GM12874 (cell line): ENCODE measurements around the gene KSR1.
A peak's percentile ranks its signal among the peaks of the same experiment; 100 is the strongest.

Source experiments
- TF ChIP-seq, protein P1 (sequence below): IDR thresholded peaks from 2 replicates; pipeline ENCODE4 v1.5.1; 2011; ENCODE audit warnings: low read depth, mild to moderate bottlenecking, control low read depth, low read length, moderate library complexity; ENCODE audit not compliant: insufficient read depth

KSR1 gene

DNA sequence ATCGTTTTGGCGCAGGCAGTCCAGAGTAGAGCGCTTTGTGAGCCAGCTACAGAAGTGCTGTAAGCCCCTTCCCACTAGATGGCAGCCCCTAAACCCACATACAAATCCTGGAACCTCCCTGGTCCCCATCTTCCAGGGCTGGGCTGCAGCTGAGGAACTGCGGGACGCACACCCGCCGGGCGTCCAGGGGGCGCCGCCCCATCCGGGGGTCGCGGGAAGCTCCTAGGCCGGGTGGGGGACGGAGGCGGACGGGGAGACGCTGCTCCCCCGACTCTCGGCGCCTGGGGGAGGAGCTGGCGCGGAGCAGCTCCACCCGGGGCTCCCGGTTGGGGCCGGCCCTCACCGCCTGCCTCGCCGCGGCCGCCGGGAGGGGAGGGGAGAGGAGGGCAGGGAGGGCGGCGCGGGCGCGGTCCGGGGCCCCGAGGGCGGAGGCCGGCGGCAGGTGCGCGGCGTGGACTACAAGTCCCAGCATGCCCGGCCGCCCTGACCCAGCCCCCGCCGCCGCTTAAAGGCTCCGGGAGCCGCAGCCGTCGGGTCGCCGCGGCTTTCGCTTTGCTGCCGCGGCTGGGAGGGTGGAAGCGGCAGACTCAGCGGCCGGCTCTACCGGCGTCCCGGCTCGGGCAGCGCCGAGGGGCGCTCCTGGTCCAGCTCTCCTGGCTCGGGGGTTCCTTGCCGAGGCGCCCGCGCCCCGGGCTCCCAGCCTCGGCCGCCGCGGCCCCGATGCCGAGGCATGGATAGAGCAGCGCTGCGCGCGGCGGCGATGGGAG lies at the start of gene KSR1:
KSR1 (plus strand) TSS at position 535 of the 767 bp plus-strand sequence; CDS start at position 731, 196 bp downstream.
- TF ChIP-seq, protein P1, sequence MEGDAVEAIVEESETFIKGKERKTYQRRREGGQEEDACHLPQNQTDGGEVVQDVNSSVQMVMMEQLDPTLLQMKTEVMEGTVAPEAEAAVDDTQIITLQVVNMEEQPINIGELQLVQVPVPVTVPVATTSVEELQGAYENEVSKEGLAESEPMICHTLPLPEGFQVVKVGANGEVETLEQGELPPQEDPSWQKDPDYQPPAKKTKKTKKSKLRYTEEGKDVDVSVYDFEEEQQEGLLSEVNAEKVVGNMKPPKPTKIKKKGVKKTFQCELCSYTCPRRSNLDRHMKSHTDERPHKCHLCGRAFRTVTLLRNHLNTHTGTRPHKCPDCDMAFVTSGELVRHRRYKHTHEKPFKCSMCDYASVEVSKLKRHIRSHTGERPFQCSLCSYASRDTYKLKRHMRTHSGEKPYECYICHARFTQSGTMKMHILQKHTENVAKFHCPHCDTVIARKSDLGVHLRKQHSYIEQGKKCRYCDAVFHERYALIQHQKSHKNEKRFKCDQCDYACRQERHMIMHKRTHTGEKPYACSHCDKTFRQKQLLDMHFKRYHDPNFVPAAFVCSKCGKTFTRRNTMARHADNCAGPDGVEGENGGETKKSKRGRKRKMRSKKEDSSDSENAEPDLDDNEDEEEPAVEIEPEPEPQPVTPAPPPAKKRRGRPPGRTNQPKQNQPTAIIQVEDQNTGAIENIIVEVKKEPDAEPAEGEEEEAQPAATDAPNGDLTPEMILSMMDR: peak; percentile 48

DNA sequence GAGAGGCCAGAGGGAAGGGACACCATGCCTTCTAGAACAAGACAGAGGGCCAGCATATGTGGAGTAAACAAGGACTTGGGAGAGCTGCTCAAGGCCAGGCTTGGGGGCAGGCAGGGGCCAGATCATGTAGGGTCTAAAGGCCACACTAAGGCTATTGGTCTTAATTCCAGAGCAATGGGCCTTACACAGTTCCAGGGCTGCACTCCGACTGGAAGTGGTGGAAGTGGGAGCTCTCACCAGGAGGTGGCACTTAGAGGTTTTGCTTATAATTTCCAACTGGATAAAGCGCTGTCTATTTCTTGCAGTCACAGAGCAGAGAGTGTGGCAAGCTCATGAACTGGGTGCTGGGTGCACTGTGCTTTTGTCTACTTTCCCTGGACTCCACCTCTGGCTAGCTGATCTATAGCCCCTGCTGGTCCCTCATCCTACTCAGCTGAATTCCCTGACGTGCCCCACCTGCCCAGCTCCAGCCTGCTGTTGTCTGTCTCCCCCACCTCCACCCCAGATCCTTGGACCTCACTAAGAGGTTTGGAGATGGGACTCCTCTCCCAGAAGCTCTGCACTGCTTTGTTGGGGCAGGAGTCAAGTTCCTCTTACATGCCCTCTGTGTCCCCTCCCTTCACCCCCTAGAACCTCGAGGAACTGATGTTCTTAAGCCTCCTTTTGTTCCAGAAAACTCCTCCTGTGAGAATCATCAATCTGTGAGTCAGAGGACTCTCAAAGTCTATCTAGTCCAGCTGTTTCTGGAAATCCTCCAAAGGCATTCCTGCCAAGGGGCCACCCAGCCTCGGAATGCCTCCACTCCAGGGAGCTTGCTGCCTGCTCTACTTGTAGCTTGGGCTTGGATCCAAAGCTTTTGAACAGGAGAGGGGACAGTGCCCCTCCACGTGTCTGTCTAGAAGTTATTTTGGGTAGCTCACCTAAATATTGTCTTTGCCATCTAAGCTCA lies 48.1 kb upstream of the KSR1 start:
- TF ChIP-seq, protein P1: no peak

DNA sequence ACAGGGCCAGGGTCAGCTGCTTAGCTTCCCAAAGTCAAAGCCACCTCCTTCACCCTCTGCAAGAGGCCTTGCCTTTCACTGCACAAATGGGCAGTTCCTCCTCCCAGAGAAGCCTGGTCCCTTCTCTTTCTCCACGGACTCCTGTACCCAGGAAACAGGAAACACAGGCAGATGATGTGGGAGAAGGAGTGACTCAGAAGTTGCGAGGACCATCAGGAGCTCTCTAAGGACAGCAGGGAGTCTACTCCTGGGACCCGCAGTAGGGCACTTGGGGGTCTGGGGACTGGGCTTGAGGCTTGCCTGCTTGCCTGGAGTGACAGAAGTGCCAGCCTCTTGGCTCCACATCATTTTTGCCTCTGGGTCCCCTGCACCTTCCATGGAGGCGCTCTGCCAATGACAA lies 47.4 kb upstream of the KSR1 start:
- TF ChIP-seq, protein P1: no peak

DNA sequence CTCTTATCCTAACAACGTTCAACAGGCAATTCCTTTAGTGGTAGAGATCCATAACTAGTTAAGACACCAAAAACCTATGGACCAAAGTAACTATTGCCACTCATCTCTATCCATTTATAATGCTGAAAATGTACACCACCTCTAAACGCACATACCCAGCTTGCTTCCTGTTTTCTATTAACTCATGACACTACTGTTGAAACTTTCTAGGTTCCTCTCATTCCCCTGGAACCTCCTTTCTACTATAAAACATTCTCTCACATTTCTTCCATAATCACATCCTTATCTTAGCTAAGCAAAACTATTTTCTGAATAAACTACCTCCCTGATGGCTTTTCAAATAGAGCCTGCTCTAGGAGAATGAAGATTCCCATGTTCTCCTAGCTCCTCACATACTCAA lies 42.9 kb upstream of the KSR1 start:
- TF ChIP-seq, protein P1: no peak

DNA sequence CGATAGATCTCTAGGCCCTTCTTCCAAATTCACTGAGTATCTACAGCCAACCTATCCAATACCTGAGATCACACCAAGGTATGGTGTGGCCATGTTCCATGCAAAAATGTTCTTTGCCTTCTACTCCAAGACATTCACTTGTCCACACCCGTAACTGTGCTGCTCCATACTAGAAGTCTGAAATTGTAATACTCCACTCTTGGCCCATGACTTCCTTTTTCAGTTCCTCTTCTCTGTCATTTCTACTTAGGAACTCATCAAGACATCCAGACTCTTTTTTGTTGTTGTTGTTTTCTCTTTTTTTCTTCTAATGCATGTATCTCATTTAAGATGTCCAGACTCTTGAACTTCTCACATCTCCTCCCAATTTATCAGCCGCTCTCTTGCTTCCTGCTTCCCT lies 42.5 kb upstream of the KSR1 start:
- TF ChIP-seq, protein P1: no peak

DNA sequence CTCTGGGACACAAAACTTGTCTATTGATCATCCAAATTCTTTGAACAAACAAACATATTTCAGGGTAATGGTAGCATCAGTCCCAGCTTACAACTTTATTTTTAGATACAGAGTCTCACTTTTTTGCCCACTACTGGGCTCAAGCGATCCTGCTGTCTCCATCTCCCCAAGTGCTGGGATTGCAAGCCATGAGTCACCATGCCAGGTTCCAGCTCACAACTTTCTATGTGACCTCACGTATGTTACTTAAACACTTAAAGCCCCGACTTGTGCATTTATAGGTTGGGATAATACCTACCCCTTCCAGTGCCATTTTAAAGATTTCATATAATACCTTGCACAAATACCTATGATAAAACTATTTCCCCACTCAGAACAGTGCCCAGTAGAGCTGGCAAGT lies 42.0 kb upstream of the KSR1 start:
- TF ChIP-seq, protein P1: no peak

DNA sequence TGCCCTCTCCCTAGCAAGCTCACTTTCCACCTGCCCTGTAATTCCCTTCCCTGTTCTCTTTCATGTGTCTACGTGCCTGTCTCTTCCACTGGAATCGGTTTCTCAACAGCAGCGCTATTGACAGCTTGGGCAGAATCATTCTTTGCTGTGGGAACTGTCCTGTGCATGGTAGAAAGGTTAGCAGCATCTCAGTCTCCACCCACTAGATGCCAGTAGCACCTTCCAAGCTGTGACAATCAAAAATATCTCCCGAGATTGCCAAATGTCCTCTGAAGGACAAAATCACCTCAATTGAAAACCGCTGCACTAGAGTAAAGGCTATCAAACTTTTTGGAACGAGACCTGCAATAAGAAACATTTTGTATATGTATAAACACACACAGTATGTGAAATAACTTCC lies 41.6 kb upstream of the KSR1 start:
- TF ChIP-seq, protein P1: no peak
